HFFc6 (cell line): ENCODE results near the gene PSAPL1. TPM values are rescaled to one million over a fixed set of nuclear protein-coding genes. Genes with fewer than 3 reads are reported as not detected.

ENCODE experiments used
- DNase-seq: peaks from one replicate; pipeline ENCODE4 v3.0.0-alpha.2; 2018
- H3K27ac Mint-ChIP-seq: 2 replicates; pipeline ENCODE4 v1.8.0; 2020; ENCODE audit warnings: mild to moderate bottlenecking, mixed read lengths
- H3K27me3 Mint-ChIP-seq: 2 replicates; pipeline ENCODE4 v1.8.0; 2021; ENCODE audit warnings: mild to moderate bottlenecking, moderate library complexity, mixed read lengths; ENCODE audit not compliant: insufficient read depth
- H3K36me3 Mint-ChIP-seq: 2 replicates; pipeline ENCODE4 v1.8.0; 2021; ENCODE audit warnings: low read depth, mixed read lengths
- H3K4me1 Mint-ChIP-seq: 2 replicates; pipeline ENCODE4 v1.8.0; 2020; ENCODE audit warnings: low read depth, mixed read lengths
- H3K4me3 Mint-ChIP-seq: 2 replicates; pipeline ENCODE4 v1.8.0; 2020; ENCODE audit warnings: mild to moderate bottlenecking, moderate library complexity, mixed read lengths
- H3K9me3 Mint-ChIP-seq: 2 replicates; pipeline ENCODE4 v1.8.0; 2020; ENCODE audit warnings: mild to moderate bottlenecking, mixed read lengths
- total RNA-seq, 6 experiments: library from RNA; stranded (reverse); fragmentation: NEBNext Ultra II Directional; extraction: Animal tissue kit (Norgen Biotek cat#: 25700); gene quantifications; 2 replicates in 1 of 6; 3 replicates in 5 of 6; pipeline ENCODE4 v1.2.3, GENCODE V29; 2021
- TF ChIP-seq, protein P1 (sequence below): fragments of 200-600 bp; sonication (generic); IDR thresholded peaks from 2 replicates; pipeline ENCODE4 v1.5.0; 2021; ENCODE audit warnings: antibody characterized with exemption, mild to moderate bottlenecking

PSAPL1 gene
- total RNA-seq, 6 experiments from 2014 or later, result not detected

GRCh38 chr4:7470522-7471128, 35.9 kb upstream of the PSAPL1 start:
- no peak for DNase-seq
- no peaks in the 10 kb centered on the region for H3K36me3 Mint-ChIP-seq
- TF ChIP-seq, protein P1, sequence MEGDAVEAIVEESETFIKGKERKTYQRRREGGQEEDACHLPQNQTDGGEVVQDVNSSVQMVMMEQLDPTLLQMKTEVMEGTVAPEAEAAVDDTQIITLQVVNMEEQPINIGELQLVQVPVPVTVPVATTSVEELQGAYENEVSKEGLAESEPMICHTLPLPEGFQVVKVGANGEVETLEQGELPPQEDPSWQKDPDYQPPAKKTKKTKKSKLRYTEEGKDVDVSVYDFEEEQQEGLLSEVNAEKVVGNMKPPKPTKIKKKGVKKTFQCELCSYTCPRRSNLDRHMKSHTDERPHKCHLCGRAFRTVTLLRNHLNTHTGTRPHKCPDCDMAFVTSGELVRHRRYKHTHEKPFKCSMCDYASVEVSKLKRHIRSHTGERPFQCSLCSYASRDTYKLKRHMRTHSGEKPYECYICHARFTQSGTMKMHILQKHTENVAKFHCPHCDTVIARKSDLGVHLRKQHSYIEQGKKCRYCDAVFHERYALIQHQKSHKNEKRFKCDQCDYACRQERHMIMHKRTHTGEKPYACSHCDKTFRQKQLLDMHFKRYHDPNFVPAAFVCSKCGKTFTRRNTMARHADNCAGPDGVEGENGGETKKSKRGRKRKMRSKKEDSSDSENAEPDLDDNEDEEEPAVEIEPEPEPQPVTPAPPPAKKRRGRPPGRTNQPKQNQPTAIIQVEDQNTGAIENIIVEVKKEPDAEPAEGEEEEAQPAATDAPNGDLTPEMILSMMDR, result no peak
- no peaks in the 10 kb centered on the region for H3K4me1 Mint-ChIP-seq
- peaks cover 47% of the 10 kb centered on the region for H3K27me3 Mint-ChIP-seq
- H3K27ac Mint-ChIP-seq, result no peak overlapping the region
- no peaks in the 10 kb centered on the region for H3K9me3 Mint-ChIP-seq
- H3K4me3 Mint-ChIP-seq, result no peak overlapping the region

- Mint-ChIP-seq H3K4me3 (no peak overlapping the region), H3K27ac (no peak overlapping the region), H3K27me3 (peaks cover 46% of the 10 kb centered on the region), H3K36me3 (no peaks in the 10 kb centered on the region), H3K9me3 (no peaks in the 10 kb centered on the region), H3K4me1 (no peaks in the 10 kb centered on the region)
- DNase-seq, result no peak
- TF ChIP-seq, protein P1, result no peak
Measured at GRCh38 chr4:7470111-7470510, 35.4 kb upstream of the PSAPL1 start.

DNA sequence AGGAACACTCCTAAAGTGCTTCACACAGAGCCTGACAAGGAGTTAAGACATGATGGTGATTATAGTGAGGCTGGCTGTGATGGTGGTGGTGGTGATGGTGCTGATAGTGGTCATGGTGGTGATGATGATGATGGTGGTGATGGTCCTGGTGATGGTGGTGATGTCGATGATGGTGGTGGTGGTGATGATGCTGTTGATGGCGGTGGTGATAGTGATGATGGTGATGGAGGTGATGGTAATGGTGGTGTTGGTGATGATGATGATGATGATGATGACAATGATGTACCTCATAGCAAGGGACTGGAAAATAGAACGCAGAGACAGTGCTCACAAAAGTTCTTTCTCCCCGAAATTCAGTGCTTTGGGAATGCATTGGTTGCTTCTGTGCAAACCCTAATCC, 34.3 kb upstream of the PSAPL1 start:
- no peaks in the 10 kb centered on the region for H3K36me3 Mint-ChIP-seq
- H3K4me3 Mint-ChIP-seq, result no peak overlapping the region
- no peak for DNase-seq
- no peaks in the 10 kb centered on the region for H3K4me1 Mint-ChIP-seq
- H3K27me3 Mint-ChIP-seq, result peaks cover 39% of the 10 kb centered on the region
- no peaks in the 10 kb centered on the region for H3K9me3 Mint-ChIP-seq
- no peak overlapping the region for H3K27ac Mint-ChIP-seq
- TF ChIP-seq, protein P1, result no peak

- Mint-ChIP-seq H3K27ac (no peak overlapping the region), H3K27me3 (peaks cover 31% of the 10 kb centered on the region), H3K36me3 (no peaks in the 10 kb centered on the region), H3K4me1 (no peaks in the 10 kb centered on the region), H3K9me3 (no peaks in the 10 kb centered on the region), H3K4me3 (no peak overlapping the region)
- DNase-seq, result no peak
- TF ChIP-seq, protein P1, result no peak
Measured at GRCh38 chr4:7467471-7467870, 32.7 kb upstream of the PSAPL1 start.

GRCh38 chr4:7466904-7467303, 32.2 kb upstream of the PSAPL1 start:
- H3K27ac Mint-ChIP-seq, result no peak overlapping the region
- H3K36me3 Mint-ChIP-seq, result no peaks in the 10 kb centered on the region
- DNase-seq, result no peak
- no peaks in the 10 kb centered on the region for H3K4me1 Mint-ChIP-seq
- H3K9me3 Mint-ChIP-seq, result no peaks in the 10 kb centered on the region
- no peak overlapping the region for H3K4me3 Mint-ChIP-seq
- peaks cover 28% of the 10 kb centered on the region for H3K27me3 Mint-ChIP-seq
- TF ChIP-seq, protein P1, result no peak

DNA sequence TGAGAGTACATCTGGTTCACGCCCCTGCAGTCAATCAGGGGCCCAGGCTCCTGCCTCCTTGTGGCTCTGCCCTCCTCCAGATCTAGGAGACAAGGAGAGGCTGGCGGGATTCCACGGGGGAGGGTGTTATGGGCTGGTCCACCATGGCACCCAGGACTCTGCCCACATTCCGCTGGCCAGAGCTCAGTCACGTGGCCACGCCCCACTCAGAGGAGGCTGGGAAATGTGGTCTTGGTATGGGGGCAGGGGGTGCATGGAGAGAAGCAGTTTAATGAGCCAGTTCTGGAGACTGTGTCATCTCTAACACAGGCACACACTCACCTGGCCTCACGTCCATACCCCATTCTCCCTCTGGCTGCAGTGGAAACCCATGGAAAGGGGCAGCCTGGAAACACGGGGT, 31.5 kb upstream of the PSAPL1 start:
- H3K27me3 Mint-ChIP-seq, result peaks cover 31% of the 10 kb centered on the region
- no peaks in the 10 kb centered on the region for H3K36me3 Mint-ChIP-seq
- H3K27ac Mint-ChIP-seq, result no peak overlapping the region
- TF ChIP-seq, protein P1, result no peak
- no peaks in the 10 kb centered on the region for H3K4me1 Mint-ChIP-seq
- H3K9me3 Mint-ChIP-seq, result no peaks in the 10 kb centered on the region
- H3K4me3 Mint-ChIP-seq, result no peak overlapping the region
- no peak for DNase-seq
